HepG2 (cell line): ENCODE data around the gene RAD9A. TPM values are rescaled to one million over a fixed set of nuclear protein-coding genes. Genes with fewer than 3 reads are reported as not detected.

Source experiments
- CEBPG ChIP-seq: IDR thresholded peaks from 2 replicates; pipeline ENCODE4 v1.6.1; 2016
- ETV6 ChIP-seq: sonication (generic); formaldehyde crosslinking; conservative IDR thresholded peaks from 2 replicates; pipeline ENCODE4 v1.4.0; 2020; ENCODE audit warnings: missing genetic modification reagents
- KMT2A ChIP-seq: sonication (generic); formaldehyde crosslinking; IDR thresholded peaks from 2 replicates; pipeline ENCODE4 v1.4.0; 2020; ENCODE audit warnings: missing genetic modification reagents
- MTF2 ChIP-seq: sonication (generic); formaldehyde crosslinking; IDR thresholded peaks from 2 replicates; pipeline ENCODE4 v1.5.0; 2020; ENCODE audit warnings: missing genetic modification reagents, borderline replicate concordance
- NCOA2 ChIP-seq: sonication (generic); formaldehyde crosslinking; IDR thresholded peaks from 2 replicates; pipeline ENCODE4 v1.8.0; 2022; ENCODE audit warnings: inconsistent platforms
- SRSF1 ChIP-seq: fragments of 200-400 bp; formaldehyde crosslinking; optimal IDR thresholded peaks from 2 replicates; pipeline ENCODE3; 2017; ENCODE audit warnings: mild to moderate bottlenecking, low read depth, low read length, moderate library complexity
- STAT5B ChIP-seq: sonication (generic); formaldehyde crosslinking; IDR thresholded peaks from 2 replicates; pipeline ENCODE4 v1.4.0; 2020; ENCODE audit warnings: missing genetic modification reagents
- ZNF44 ChIP-seq: sonication (generic); formaldehyde crosslinking; IDR thresholded peaks from 2 replicates; pipeline ENCODE4 v1.5.1; 2020; ENCODE audit warnings: mild to moderate bottlenecking, missing genetic modification reagents
- ZNF788 ChIP-seq: sonication (generic); formaldehyde crosslinking; IDR thresholded peaks from 2 replicates; pipeline ENCODE4 v1.5.0; 2020; ENCODE audit warnings: mild to moderate bottlenecking, missing genetic modification reagents, borderline replicate concordance
- polyA plus RNA-seq, 8 experiments: library from polyadenylated mRNA; depleted of rRNA in 3 of 8; stranded (reverse) in 7 of 8; unstranded in 1 of 8; fragments of >200 nt; fragmentation: Illumina TruSeq in 4 of 8; extraction: Trizol in 4 of 8; gene quantifications; 2 replicates each; pipeline versions ENCODE4 v1.2.1 to v1.2.3, GENCODE V29; 2011 to 2016; ENCODE audit warnings: low read depth in 4 of 8, missing spikeins in 1 of 8, mixed read lengths in 1 of 8; ENCODE audit not compliant: insufficient read depth in 1 of 8
- total RNA-seq, 5 experiments: library from RNA; depleted of rRNA; stranded (reverse); fragments of >200 nt; fragmentation: Illumina TruSeq; extraction: Trizol; gene quantifications; 2 replicates each; pipeline ENCODE4 v1.2.3, GENCODE V29; 2016; ENCODE audit warnings: low read depth in 1 of 5
- TF ChIP-seq, protein P1 (sequence below): sonication (generic); formaldehyde crosslinking; IDR thresholded peaks from 2 replicates; pipeline ENCODE4 v1.4.0; 2020; ENCODE audit warnings: missing genetic modification reagents
- TF ChIP-seq, protein P2 (sequence below): sonication (generic); formaldehyde crosslinking; IDR thresholded peaks from 2 replicates; pipeline ENCODE4 v1.4.0; 2020; ENCODE audit warnings: missing genetic modification reagents, borderline replicate concordance
- TF ChIP-seq, protein P3 (sequence below): IDR thresholded peaks from 2 replicates; pipeline ENCODE4 v1.6.1; 2012; ENCODE audit warnings: inconsistent platforms
- TF ChIP-seq, protein P4 (sequence below): sonication (generic); formaldehyde crosslinking; IDR thresholded peaks from 2 replicates; pipeline ENCODE4 v1.5.0; 2020; ENCODE audit warnings: missing genetic modification reagents
- TF ChIP-seq, protein P5 (sequence below): sonication (generic); formaldehyde crosslinking; IDR thresholded peaks from 2 replicates; pipeline ENCODE4 v1.5.0; 2020; ENCODE audit warnings: missing genetic modification reagents, mild to moderate bottlenecking, borderline replicate concordance
- TF ChIP-seq, protein P6 (sequence below): sonication (generic); formaldehyde crosslinking; IDR thresholded peaks from 2 replicates; pipeline ENCODE4 v1.8.0; 2022; ENCODE audit warnings: mild to moderate bottlenecking, missing genetic modification reagents, borderline replicate concordance

Gene RAD9A
- total and polyA plus RNA-seq, 2 of the 13 experiments (the other 11 are each of a cell fraction or from before 2014, with no cell fraction given) = 10.1 to 15.7 TPM

DNA sequence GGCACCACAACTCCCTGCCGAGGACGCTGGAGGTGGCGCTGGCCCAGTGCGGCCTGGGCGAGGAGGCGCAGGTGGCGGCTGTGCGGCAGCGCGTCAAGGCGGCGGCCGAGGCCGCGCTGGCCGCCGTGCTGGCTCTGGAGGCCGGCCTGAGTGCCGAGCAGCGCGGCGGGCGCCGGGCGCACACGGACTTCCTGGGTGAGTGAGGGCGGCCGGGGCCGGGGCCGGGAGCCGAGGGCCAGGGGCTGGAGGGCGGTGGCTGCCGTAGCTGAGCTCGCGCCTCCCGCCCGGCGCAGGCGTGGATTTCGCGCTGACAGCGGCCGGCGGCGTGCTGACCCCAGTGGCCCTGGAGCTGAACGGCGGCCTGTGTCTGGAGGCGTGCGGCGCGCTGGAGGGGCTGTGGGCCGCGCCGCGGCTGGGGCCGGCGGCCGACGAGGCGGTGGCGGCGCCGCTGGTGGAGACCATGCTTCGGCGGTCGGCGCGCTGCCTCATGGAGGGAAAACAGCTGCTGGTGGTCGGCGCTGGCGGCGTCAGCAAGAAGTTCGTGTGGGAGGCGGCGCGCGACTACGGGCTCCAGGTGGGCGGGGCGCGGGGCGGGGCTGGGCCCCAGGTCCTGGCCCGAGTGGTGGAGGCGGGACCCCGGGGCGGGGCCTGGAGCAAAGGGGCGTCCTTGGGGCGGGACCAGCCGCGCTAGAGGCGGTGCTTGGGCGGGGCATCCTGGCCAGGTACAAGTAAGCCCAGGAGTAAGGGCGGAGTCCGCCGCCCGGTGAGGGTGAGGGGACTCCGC is 29.1 kb downstream of the RAD9A start (continued):
- TF ChIP-seq NCOA2 (CRISPR knock-in tag) = no peak
- TF ChIP-seq CEBPG (CRISPR knock-in tag) = no peak
- TF ChIP-seq, protein P1, sequence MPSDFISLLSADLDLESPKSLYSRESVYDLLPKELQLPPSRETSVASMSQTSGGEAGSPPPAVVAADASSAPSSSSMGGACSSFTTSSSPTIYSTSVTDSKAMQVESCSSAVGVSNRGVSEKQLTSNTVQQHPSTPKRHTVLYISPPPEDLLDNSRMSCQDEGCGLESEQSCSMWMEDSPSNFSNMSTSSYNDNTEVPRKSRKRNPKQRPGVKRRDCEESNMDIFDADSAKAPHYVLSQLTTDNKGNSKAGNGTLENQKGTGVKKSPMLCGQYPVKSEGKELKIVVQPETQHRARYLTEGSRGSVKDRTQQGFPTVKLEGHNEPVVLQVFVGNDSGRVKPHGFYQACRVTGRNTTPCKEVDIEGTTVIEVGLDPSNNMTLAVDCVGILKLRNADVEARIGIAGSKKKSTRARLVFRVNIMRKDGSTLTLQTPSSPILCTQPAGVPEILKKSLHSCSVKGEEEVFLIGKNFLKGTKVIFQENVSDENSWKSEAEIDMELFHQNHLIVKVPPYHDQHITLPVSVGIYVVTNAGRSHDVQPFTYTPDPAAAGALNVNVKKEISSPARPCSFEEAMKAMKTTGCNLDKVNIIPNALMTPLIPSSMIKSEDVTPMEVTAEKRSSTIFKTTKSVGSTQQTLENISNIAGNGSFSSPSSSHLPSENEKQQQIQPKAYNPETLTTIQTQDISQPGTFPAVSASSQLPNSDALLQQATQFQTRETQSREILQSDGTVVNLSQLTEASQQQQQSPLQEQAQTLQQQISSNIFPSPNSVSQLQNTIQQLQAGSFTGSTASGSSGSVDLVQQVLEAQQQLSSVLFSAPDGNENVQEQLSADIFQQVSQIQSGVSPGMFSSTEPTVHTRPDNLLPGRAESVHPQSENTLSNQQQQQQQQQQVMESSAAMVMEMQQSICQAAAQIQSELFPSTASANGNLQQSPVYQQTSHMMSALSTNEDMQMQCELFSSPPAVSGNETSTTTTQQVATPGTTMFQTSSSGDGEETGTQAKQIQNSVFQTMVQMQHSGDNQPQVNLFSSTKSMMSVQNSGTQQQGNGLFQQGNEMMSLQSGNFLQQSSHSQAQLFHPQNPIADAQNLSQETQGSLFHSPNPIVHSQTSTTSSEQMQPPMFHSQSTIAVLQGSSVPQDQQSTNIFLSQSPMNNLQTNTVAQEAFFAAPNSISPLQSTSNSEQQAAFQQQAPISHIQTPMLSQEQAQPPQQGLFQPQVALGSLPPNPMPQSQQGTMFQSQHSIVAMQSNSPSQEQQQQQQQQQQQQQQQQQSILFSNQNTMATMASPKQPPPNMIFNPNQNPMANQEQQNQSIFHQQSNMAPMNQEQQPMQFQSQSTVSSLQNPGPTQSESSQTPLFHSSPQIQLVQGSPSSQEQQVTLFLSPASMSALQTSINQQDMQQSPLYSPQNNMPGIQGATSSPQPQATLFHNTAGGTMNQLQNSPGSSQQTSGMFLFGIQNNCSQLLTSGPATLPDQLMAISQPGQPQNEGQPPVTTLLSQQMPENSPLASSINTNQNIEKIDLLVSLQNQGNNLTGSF = 0 out of 2 replicates have a peak, but pooled peaks have one; percentile 11
- TF ChIP-seq ZNF788 (CRISPR knock-in tag) = no peak
- TF ChIP-seq, protein P2, sequence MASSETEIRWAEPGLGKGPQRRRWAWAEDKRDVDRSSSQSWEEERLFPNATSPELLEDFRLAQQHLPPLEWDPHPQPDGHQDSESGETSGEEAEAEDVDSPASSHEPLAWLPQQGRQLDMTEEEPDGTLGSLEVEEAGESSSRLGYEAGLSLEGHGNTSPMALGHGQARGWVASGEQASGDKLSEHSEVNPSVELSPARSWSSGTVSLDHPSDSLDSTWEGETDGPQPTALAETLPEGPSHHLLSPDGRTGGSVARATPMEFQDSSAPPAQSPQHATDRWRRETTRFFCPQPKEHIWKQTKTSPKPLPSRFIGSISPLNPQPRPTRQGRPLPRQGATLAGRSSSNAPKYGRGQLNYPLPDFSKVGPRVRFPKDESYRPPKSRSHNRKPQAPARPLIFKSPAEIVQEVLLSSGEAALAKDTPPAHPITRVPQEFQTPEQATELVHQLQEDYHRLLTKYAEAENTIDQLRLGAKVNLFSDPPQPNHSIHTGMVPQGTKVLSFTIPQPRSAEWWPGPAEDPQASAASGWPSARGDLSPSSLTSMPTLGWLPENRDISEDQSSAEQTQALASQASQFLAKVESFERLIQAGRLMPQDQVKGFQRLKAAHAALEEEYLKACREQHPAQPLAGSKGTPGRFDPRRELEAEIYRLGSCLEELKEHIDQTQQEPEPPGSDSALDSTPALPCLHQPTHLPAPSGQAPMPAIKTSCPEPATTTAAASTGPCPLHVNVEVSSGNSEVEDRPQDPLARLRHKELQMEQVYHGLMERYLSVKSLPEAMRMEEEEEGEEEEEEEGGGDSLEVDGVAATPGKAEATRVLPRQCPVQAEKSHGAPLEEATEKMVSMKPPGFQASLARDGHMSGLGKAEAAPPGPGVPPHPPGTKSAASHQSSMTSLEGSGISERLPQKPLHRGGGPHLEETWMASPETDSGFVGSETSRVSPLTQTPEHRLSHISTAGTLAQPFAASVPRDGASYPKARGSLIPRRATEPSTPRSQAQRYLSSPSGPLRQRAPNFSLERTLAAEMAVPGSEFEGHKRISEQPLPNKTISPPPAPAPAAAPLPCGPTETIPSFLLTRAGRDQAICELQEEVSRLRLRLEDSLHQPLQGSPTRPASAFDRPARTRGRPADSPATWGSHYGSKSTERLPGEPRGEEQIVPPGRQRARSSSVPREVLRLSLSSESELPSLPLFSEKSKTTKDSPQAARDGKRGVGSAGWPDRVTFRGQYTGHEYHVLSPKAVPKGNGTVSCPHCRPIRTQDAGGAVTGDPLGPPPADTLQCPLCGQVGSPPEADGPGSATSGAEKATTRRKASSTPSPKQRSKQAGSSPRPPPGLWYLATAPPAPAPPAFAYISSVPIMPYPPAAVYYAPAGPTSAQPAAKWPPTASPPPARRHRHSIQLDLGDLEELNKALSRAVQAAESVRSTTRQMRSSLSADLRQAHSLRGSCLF (CRISPR knock-in tag) = no peak
- no peak for TF ChIP-seq KMT2A (CRISPR knock-in tag)
- TF ChIP-seq SRSF1 = no peak
- TF ChIP-seq, protein P3, sequence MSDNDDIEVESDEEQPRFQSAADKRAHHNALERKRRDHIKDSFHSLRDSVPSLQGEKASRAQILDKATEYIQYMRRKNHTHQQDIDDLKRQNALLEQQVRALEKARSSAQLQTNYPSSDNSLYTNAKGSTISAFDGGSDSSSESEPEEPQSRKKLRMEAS = peak; percentile 86
- TF ChIP-seq, protein P4, sequence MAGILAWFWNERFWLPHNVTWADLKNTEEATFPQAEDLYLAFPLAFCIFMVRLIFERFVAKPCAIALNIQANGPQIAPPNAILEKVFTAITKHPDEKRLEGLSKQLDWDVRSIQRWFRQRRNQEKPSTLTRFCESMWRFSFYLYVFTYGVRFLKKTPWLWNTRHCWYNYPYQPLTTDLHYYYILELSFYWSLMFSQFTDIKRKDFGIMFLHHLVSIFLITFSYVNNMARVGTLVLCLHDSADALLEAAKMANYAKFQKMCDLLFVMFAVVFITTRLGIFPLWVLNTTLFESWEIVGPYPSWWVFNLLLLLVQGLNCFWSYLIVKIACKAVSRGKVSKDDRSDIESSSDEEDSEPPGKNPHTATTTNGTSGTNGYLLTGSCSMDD = no peak
- no peak for TF ChIP-seq ZNF44 (CRISPR knock-in tag)
- TF ChIP-seq ETV6 = no peak
- TF ChIP-seq, protein P5, sequence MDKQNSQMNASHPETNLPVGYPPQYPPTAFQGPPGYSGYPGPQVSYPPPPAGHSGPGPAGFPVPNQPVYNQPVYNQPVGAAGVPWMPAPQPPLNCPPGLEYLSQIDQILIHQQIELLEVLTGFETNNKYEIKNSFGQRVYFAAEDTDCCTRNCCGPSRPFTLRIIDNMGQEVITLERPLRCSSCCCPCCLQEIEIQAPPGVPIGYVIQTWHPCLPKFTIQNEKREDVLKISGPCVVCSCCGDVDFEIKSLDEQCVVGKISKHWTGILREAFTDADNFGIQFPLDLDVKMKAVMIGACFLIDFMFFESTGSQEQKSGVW (CRISPR knock-in tag) = no peak
- TF ChIP-seq STAT5B (CRISPR knock-in tag) = no peak
- TF ChIP-seq, protein P6, sequence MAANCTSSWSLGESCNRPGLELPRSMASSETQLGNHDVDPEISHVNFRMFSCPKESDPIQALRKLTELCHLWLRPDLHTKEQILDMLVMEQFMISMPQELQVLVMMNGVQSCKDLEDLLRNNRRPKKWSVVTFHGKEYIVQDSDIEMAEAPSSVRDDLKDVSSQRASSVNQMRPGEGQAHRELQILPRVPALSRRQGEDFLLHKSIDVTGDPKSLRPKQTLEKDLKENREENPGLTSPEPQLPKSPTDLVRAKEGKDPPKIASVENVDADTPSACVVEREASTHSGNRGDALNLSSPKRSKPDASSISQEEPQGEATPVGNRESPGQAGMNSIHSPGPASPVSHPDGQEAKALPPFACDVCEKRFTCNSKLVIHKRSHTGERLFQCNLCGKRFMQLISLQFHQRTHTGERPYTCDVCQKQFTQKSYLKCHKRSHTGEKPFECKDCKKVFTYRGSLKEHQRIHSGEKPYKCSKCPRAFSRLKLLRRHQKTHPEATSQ = no peak
- TF ChIP-seq MTF2 (CRISPR knock-in tag) = no peak
